DND-41 (cell line): ENCODE results near the gene BTRC.
"Not testable (repeated sequence)": the region's sequence is repeated elsewhere in the genome, so short reads cannot be mapped to it uniquely, and the experiment has no call there.

ENCODE experiments used
- ATAC-seq: fragments of 200-7000 bp; cut with Tn5 transposase; 3 replicates; pipeline ENCODE4 v1.9.1; 2021; ENCODE audit warnings: low read depth; ENCODE audit not compliant: insufficient read depth
- DNase-seq: peaks from one replicate; pipeline ENCODE4 v3.0.0-alpha.2; 2020
- H2AFZ ChIP-seq: 2 replicates; pipeline ENCODE4 v1.6.0; 2012; ENCODE audit warnings: low read depth, low read length
- H3K27ac ChIP-seq: 2 replicates; pipeline ENCODE4 v1.5.1; 2012; ENCODE audit warnings: low read length, inconsistent platforms
- H3K27me3 ChIP-seq: fragments of 200-600 bp; sonication (generic); 2 replicates; pipeline ENCODE4 v1.6.0; 2012; ENCODE audit warnings: low read length, mild to moderate bottlenecking, inconsistent platforms; ENCODE audit not compliant: insufficient read depth, poor library complexity
- H3K36me3 ChIP-seq: 2 replicates; pipeline ENCODE4 v1.5.1; 2012; ENCODE audit warnings: low read length, inconsistent platforms; ENCODE audit not compliant: insufficient read depth
- H3K4me1 ChIP-seq: 2 replicates; pipeline ENCODE4 v1.5.1; 2012; ENCODE audit warnings: mild to moderate bottlenecking, low read length; ENCODE audit not compliant: insufficient read depth
- H3K4me2 ChIP-seq: 2 replicates; pipeline ENCODE4 v1.6.0; 2012; ENCODE audit warnings: mild to moderate bottlenecking, moderate library complexity, low read length, inconsistent platforms; ENCODE audit not compliant: insufficient read depth
- H3K4me3 ChIP-seq, 2 experiments: fragments of 200-600 bp in 1 of 2; shearing (Covaris generic) in 1 of 2; 2 replicates each; pipeline ENCODE4 v1.5.1; 2012 to 2016; ENCODE audit warnings: inconsistent platforms in 2 of 2, low read length in 2 of 2, mild to moderate bottlenecking in 2 of 2, low read depth in 1 of 2, moderate library complexity in 1 of 2
- H3K79me2 ChIP-seq: 2 replicates; pipeline ENCODE4 v1.6.0; 2012; ENCODE audit warnings: low read length, inconsistent platforms; ENCODE audit not compliant: insufficient read depth
- H3K9ac ChIP-seq: 2 replicates; pipeline ENCODE4 v1.6.0; 2012; ENCODE audit warnings: low read depth, mild to moderate bottlenecking, inconsistent platforms, low read length, moderate library complexity
- H3K9me3 ChIP-seq: 2 replicates; pipeline ENCODE4 v1.5.1; 2012; ENCODE audit warnings: low read length, moderate library complexity, mild to moderate bottlenecking, inconsistent platforms; ENCODE audit not compliant: insufficient read depth, severe bottlenecking
- H4K20me1 ChIP-seq: 2 replicates; pipeline ENCODE4 v1.6.0; 2012; ENCODE audit warnings: low read length; ENCODE audit not compliant: insufficient read depth
- CTCF ChIP-seq: IDR thresholded peaks from 2 replicates; pipeline ENCODE4 v1.5.1; 2012; ENCODE audit warnings: borderline replicate concordance, low read length, moderate library complexity, mild to moderate bottlenecking; ENCODE audit not compliant: poor library complexity, severe bottlenecking; ENCODE audit errors: extremely low read depth
- EZH2 ChIP-seq: IDR thresholded peaks from 3 replicates; pipeline ENCODE4 v1.6.1; 2012; ENCODE audit warnings: borderline replicate concordance, low read depth, mild to moderate bottlenecking, moderate library complexity, low read length, inconsistent platforms; ENCODE audit not compliant: severe bottlenecking

Gene BTRC

DNA sequence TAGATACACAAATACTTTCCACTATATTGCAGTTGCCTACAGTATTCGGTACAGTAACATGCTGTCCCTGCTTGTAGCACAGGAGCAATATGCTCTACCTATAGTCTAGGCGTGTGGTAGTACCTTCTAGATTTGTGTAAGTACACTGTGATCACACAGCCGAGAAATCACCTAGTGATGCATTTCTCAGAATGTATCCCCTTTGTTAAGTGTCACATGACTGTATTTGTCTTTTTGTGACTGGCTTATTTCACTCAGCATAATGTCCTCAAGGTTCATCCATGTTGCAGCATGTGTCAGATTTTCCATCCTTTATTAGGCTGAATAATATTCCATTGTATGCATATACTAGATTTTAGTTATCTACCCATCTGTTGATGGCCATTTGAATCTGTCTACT, 61.9 kb downstream of the BTRC start:
- no peak for ATAC-seq
- no peak for DNase-seq
- H3K9me3 ChIP-seq = peaks cover 5% of the 10 kb centered on the region
- H3K27me3 ChIP-seq = no peaks in the 10 kb centered on the region
- no peak overlapping the region for H2AFZ ChIP-seq
- H3K36me3 ChIP-seq = no peaks in the 10 kb centered on the region
- H3K4me1 ChIP-seq = no peaks in the 10 kb centered on the region
- no peak overlapping the region for H3K4me3 ChIP-seq
- H3K9ac ChIP-seq = no peak overlapping the region
- no peak overlapping the region for H3K4me2 ChIP-seq
- H3K27ac ChIP-seq = no peak overlapping the region
- peaks cover 8% of the 10 kb centered on the region for H3K79me2 ChIP-seq
- no peak for TF ChIP-seq CTCF
- TF ChIP-seq EZH2 = no peak
- peaks cover 4% of the 10 kb centered on the region; the same call in 1 of the 2 replicates for H4K20me1 ChIP-seq

- H3K79me2 ChIP-seq, H3K27ac ChIP-seq, DNase-seq, ATAC-seq, H3K4me3 ChIP-seq, H3K9me3 ChIP-seq, H3K36me3 ChIP-seq, H3K9ac ChIP-seq, H3K4me2 ChIP-seq, H3K4me1 ChIP-seq, H3K27me3 ChIP-seq, H2AFZ ChIP-seq: not testable (repeated sequence)
- peaks cover 20% of the 10 kb centered on the region; the same call in 1 of the 2 replicates for H4K20me1 ChIP-seq
These were observed 68.0 kb downstream of the BTRC start for GRCh38 chr10:101421967-101422366.

DNA sequence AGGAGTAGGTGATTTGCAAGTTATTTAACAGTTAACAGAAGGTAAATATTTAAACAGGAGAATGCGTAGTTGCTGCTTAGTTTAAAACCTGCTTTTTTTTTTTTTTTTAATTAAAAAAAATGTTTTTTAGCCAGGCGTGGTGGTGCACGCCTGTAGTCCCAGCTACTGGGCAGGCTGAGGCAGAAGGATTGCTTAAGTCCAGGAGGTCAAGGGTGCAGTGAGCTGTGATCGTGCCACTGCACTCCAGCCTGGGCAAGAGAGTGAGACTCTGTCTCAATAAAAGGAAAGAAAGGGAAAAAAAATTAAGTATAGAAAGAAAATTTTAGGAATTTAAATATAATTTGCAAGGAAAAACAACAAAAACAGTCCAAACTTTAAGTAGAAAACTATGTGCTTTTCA, 71.6 kb downstream of the BTRC start:
- no peak for DNase-seq

DNA sequence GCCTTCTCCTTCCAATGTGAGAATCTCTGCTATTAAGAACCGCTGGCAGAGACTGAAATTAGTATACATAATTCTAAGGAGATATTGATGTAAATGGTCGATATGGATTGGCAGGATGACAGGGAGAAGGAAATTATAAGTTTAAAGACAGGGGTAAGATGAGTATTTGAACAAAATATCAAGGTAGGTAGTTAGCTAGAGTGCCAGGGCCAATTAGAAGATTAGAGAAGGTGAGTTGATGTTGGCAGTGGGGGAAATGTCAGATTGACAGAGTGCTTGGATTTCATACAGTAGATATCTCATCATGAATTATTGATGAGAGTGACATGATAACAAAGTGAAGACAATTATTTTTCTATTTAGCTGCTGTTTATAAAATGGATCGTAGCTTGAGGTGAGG, 74.1 kb downstream of the BTRC start:
- TF ChIP-seq EZH2 (no peak), CTCF (no peak)
- Histone ChIP-seq H3K9me3 (no peaks in the 10 kb centered on the region), H3K27me3 (no peaks in the 10 kb centered on the region), H3K4me3 (no peak overlapping the region), H3K27ac (no peak overlapping the region), H3K4me1 (no peaks in the 10 kb centered on the region), H3K9ac (no peak overlapping the region), H3K4me2 (no peak overlapping the region), H3K79me2 (peaks cover 5% of the 10 kb centered on the region), H3K36me3 (no peaks in the 10 kb centered on the region), H2AFZ (no peak overlapping the region), H4K20me1 (peaks cover 23% of the 10 kb centered on the region; the same call in 1 of the 2 replicates)
- DNase-seq (no peak), ATAC-seq (no peak)

More for the DNA sequence above, 71.6 kb downstream of the BTRC start:
- Histone ChIP-seq H3K27me3 (no peaks in the 10 kb centered on the region), H3K4me3 (no peak overlapping the region), H3K9me3 (no peaks in the 10 kb centered on the region), H4K20me1 (peaks cover 23% of the 10 kb centered on the region; the same call in 1 of the 2 replicates), H3K36me3 (no peaks in the 10 kb centered on the region), H2AFZ (no peak overlapping the region), H3K4me1 (no peaks in the 10 kb centered on the region), H3K4me2 (no peak overlapping the region), H3K27ac (no peak overlapping the region), H3K9ac (no peak overlapping the region), H3K79me2 (peaks cover 5% of the 10 kb centered on the region)
- ATAC-seq = no peak
- TF ChIP-seq EZH2 (no peak), CTCF (no peak)
